Pancreas (tissue), 10 donors: ENCODE data around the gene FAM168A. TPM values are rescaled to one million over a fixed set of nuclear protein-coding genes. Genes with fewer than 3 reads are reported as not detected.

Source experiments
- ATAC-seq, 4 donors: fragments of 200-7000 bp; cut with Tn5 transposase; one replicate each; pipeline versions ENCODE4 v1.8.0 to v1.9.1; 2020; ENCODE audit warnings: mild to moderate bottlenecking in 4 of 4, moderate library complexity in 4 of 4
- DNase-seq, 6 donors: peaks; one replicate each; pipeline ENCODE4 v3.0.0-alpha.2; 2020
- FAIRE-seq: peaks from 2 replicates; lab custom pipeline; 2012; peaks lifted over from hg19 to GRCh38; lab: Jason Lieb, UNC
- H3K27ac ChIP-seq, 4 donors: fragments of 200-600 bp; sonication (generic); 1 replicate in 3 of 4; 2 replicates in 1 of 4; pipeline versions ENCODE4 v1.5.0 to v1.8.0; 2020
- H3K27me3 ChIP-seq, 4 donors: fragments of 200-600 bp; one replicate each; pipeline ENCODE4 v1.8.0; 2021
- H3K36me3 ChIP-seq, 3 donors: fragments of 200-600 bp; sonication (generic) in 1 of 3; one replicate each; pipeline versions ENCODE4 v1.5.0 to v1.8.0; 2020 to 2021
- H3K4me1 ChIP-seq, 3 donors: fragments of 200-600 bp; one replicate each; pipeline ENCODE4 v1.8.0; 2021
- H3K4me3 ChIP-seq, 4 donors: fragments of 200-600 bp; sonication (generic) in 2 of 4; one replicate each; pipeline versions ENCODE4 v1.5.0 to v1.8.0; 2020 to 2021
- H3K9me3 ChIP-seq, 4 donors: fragments of 200-600 bp; one replicate each; pipeline ENCODE4 v1.8.0; 2021
- CTCF ChIP-seq, 4 donors: fragments of 200-600 bp; sonication (generic) in 3 of 4; IDR thresholded peaks; one replicate each; pipeline versions ENCODE4 v1.5.0 to v1.8.0; 2021; ENCODE audit warnings: antibody characterized with exemption in 4 of 4
- WGBS, 2 donors: extraction: QIAGEN DNeasy Blood & Tissue Kit; methylation state at CpG; one replicate each; pipeline ENCODE4 v1.1.7; 2013; 5-methylcytosine and 5-hydroxymethylcytosine counted together
- intact Hi-C, 3 donors: fragments of 100-400 bp; cut with DNase I; formaldehyde crosslinking; loops; one replicate each; pipeline versions ENCODE4 v1.11.1 to v1.14.2; 2022
- polyA plus RNA-seq, 2 donors: library from polyadenylated mRNA; stranded (reverse); fragments of 200-250 nt; gene quantifications; one replicate each; pipeline ENCODE4 v1.2.3, GENCODE V29; 2013
- total RNA-seq, 6 donors: library from RNA; stranded (reverse); fragmentation: NEBNext Ultra II Directional in 4 of 6; extraction: Animal tissue kit (Norgen Biotek cat#: 25700) in 4 of 6; gene quantifications; one replicate each; pipeline versions ENCODE4 v1.2.1 to v1.2.4, GENCODE V29; 2021 to 2023
- donor health status: healthy with polysubstance abuse.
- donor health status: DM: no; HTN: no; CAD: no; lungs with moderate emphysema.
- donor health status: DM: no; HTN: no; CAD: no.
- donor health status: control.
- donor health status: control.
- donor health status: Bipolar disorder and iron deficiency.
- donor health status: DM: yes; HTN: yes; CAD: no.
- donor health status: DM: no; HTN: no; CAD: no.
- donor health status: DM: no; HTN: no; CAD: no.
- donor health status: DM: yes; HTN: yes; CAD: no.

Gene FAM168A
- total and polyA plus RNA-seq, 8 donors, result 4.9 to 22.5 (median 13.4) TPM

DNA sequence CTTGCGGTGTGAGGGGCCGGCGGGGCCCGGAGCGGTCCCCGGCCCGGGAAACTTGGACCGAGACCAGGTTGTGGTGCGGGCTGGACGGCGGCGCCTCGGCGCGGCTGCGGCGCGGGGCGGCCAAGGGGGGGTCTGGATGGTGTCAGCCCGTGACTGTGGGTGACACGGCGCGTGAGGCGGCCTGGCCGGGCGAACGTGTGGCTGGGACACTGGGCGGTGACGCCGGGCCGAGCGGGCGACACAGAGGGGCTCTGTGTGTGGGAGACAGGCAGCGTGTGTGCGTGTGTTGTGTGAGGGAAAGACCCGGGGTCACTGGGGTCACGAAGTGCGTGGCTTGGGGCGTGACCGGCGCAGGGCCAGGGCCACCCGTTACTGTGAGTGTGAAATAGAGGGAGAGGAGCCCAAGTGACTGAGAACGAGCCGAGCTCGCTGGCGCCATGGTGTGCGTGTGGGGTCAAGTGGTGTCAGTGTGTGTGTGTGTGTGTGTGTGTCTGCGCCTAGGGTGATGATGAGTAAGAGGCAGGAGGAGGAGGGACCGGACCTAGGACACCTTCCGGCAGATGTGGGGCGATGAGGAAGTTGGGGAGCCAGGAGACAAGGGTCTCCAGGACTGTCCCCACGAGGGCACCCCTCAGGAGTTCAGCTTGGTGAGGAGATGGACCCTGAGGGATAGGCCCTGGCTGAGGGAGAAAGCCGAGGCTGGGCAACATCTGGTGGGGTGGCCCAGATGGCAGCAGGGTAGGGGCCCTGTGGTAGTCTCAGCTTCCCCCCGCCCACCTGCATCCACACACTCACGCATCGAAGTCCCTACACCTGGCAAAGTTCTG, 220.9 kb downstream of the FAM168A start:
- peak overlapping the region; percentile 34 to 78 (median 50) for H3K27ac ChIP-seq
- DNase-seq (peak; percentile 22 to 82 (median 56)), ATAC-seq (peak in 3 of 4 donors; percentile 4 to 11 (median 8)), FAIRE-seq (no peak)
- peaks cover 0 to 4% (median 0%) of the 10 kb centered on the region in 3 donors for H3K4me1 ChIP-seq
- no peaks in the 10 kb centered on the region for H3K27me3 ChIP-seq
- intact Hi-C loops, result no loop called here
- H3K9me3 ChIP-seq, result no peaks in the 10 kb centered on the region
- 13 to 17% methylated on average over 35 to 56 of the region's 56 CpGs for WGBS, 2 donors
- no peaks in the 10 kb centered on the region for H3K36me3 ChIP-seq
- peak overlapping the region; percentile 40 to 82 (median 64) for H3K4me3 ChIP-seq
- TF ChIP-seq CTCF (IDR thresholded peaks at IDR 0.05), result no peak

DNA sequence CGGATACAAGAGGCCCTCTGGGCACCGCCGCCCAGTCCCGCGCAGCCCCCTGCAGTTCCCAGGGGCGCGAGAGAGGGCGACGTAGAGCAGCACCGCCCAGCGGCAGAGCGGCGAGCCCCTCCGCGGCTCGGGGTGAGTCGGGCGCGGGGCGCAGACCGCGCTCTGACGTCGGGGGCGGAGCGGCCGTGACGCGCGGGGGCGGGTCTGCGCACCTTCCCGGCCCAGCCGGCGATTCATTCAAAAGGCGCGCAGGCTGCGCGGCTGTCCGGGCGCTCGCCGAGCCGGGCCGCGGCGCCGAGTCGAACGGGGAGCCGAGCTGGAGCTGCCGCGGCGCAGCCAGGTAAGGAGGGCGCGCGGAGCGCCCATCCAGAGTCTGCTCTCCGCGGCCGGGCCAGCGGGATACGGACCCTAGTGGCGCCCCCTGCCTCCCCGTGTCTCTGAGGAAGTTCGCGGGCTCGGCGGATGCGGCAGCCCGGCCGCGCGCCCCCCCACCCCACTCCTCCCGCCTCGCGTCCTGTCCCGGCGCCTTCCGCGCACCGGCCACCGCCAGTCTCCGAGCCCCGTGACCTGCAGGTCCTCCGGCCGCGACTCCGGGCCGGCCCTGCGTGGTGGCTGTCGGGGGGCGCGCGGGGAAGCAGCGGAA, 221.6 kb downstream of the FAM168A start, which contains the start of gene RELT:
Gene RELT (plus strand): TSS at position 240 of the 643 bp plus-strand sequence. CDS start 12,738 bp downstream, outside the sequence.
- intact Hi-C loops, result no loop called here
- ATAC-seq (peak; percentile 94 to 97 (median 96)), FAIRE-seq (no peak), DNase-seq (peak; percentile 78 to 97 (median 91))
- TF ChIP-seq CTCF (IDR thresholded peaks at IDR 0.05), result peak; percentile 93 to 99 (median 96)
- Histone ChIP-seq H3K4me3 (peak within 1 kb of the TSS; percentile 40 to 82 (median 64)), H3K27me3 (no peaks in the 10 kb centered on the region), H3K36me3 (no peaks in the 10 kb centered on the region), H3K9me3 (no peaks in the 10 kb centered on the region), H3K27ac (peak within 1 kb of the TSS; percentile 34 to 78 (median 50)), H3K4me1 (peaks cover 0 to 4% (median 0%) of the 10 kb centered on the region in 3 donors)
- 1% methylated on average over 59 to 96 of the region's 96 CpGs for WGBS, 2 donors

- no peaks in the 10 kb centered on the region for H3K9me3 ChIP-seq
- H3K4me1 ChIP-seq, result peaks cover 0 to 4% (median 0%) of the 10 kb centered on the region in 3 donors
- H3K4me3 ChIP-seq, result peak overlapping the region in 1 of 4 donors; percentile 82
- DNase-seq (no peak), ATAC-seq (no peak), FAIRE-seq (no peak)
- 63 to 66% methylated on average over 6 of the region's 6 CpGs for WGBS, 2 donors
- peak overlapping the region in 3 of 4 donors; percentile 33 to 78 (median 35) for H3K27ac ChIP-seq
- no peak for TF ChIP-seq CTCF (IDR thresholded peaks at IDR 0.05)
- intact Hi-C loops, result no loop called here
- no peaks in the 10 kb centered on the region for H3K27me3 ChIP-seq
- H3K36me3 ChIP-seq, result no peaks in the 10 kb centered on the region
These were observed 222.1 kb downstream of the FAM168A start for GRCh38 chr11:73375830-73376159.

DNA sequence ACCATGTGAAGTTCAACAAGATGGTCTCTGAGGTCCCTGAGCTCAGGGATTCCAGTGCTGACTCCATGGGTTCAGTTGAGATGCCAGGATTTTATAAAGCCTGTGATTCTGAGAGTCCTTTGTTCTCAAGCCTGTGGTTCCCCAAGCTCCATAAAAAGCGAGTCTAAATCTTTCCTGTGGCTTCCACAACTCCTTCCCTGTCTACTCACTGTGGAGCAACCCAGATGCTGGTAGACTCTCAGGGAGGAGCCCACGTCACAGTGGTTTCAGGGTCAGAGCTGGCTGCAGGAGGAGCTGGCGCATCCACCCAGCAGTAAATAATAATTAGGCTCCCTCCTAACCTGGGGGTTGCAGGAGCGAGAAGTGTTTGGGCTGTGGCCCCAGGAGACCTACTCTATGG, 223.8 kb downstream of the FAM168A start:
- no peak for ATAC-seq
- intact Hi-C loops, result no loop called here
- Histone ChIP-seq H3K9me3 (no peaks in the 10 kb centered on the region), H3K27ac (no peak overlapping the region), H3K36me3 (no peaks in the 10 kb centered on the region), H3K4me3 (no peak overlapping the region), H3K27me3 (no peaks in the 10 kb centered on the region), H3K4me1 (no peaks in the 10 kb centered on the region)
- FAIRE-seq, result no peak
- no peak for DNase-seq
- WGBS, 2 donors, result 79% methylated on average over 4 of the region's 4 CpGs
- no peak for TF ChIP-seq CTCF (IDR thresholded peaks at IDR 0.05)
